GM21423 (cell line): ENCODE data around the gene UBE2J2.
"Not testable (repeated sequence)": the region's sequence is repeated elsewhere in the genome, so short reads cannot be mapped to it uniquely, and the experiment has no call there.

Experiments used
- ATAC-seq: cut with Tn5 transposase; IDR thresholded peaks from one replicate; pipeline ENCODE4 v1.9.1; 2021; ENCODE audit warnings: mild to moderate bottlenecking, moderate library complexity; ENCODE audit not compliant: unreplicated experiment

The UBE2J2 gene

DNA sequence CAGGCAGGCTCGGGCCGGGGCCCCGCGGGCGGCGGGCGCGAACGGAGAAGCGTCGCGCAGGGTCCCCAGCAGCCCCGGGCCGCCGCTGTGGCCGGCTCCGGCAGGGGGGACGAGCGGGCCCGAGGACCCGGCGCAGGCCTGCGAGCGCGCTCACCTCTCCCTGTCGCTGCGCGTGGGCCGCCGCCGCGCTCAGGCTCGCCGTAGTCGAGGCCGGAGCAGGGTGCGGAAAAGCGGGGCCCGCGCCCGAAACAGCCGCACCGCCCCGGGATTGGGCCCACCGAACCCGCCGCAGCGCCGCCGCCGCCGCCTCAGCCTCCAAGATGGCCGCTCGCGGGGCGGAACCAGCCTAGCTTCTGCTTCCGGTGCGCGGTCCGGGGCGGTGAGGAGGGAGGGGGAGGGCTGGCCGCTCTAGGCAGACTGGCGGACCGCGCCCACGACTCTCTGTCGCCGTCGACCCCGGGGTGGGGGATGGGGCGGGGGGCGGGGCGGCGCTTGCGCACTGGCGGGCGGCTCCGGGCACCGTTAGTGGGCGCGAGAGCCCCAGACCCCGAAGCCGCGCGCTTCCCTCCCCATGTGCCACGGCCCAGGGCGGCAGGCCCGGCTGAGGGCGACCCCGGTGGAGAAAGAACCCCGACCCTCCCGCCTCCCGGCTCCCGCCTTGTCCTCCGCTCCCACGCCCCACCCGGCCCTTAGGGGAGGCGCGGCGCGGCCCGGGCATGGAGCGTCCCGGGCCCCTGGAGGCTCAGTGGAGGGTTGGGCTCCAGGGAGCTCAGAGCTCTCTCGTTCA lies at the start of gene UBE2J2:
Gene UBE2J2, minus strand, starts transcription at position 343 of the 787 bp plus-strand sequence. CDS start 5,862 bp downstream, outside the sequence.
- ATAC-seq: peak; percentile 90

DNA sequence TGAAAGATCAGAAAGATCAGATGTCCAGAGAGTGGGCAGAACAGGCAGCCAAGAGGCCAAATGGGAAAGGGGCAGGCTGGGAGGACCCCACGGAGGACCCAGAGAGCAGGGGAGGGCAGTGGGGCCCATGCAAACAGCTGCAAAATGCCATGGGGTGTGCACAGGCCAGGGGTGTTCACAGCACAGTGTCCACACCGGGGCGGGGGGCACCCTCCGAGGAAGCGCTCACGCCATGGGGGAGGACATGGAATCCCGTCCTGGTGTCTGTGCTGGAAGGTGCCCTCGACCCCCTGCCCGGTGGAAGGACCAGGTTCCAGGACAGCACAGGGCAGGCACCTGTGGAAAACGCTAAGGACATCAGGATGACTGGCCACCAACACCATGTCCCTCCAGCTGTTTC lies 49.3 kb upstream of the UBE2J2 start:
- ATAC-seq: no peak

DNA sequence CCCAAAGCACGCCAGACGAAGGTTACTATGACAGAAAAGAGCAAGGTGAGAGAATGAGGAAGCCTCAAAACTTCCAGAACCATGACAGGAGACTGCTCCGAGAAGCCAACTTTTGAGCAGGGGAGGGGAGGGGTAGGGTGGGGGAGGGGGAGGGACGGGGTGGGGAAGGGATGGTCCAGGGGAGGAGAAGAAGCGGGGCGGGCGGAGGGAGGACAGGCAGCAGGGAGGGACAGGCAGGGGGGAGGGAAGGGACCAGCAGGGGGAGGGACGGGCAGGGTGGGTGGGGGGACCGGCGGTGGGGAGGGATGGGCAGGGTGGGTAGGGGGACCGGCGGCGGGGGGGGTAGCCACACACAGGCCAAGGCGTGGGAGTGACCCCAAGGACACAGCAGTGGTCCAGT lies 48.8 kb upstream of the UBE2J2 start:
- ATAC-seq: no peak

- ATAC-seq: no peak
Observed at GRCh38 chr1:1321477-1321876, 47.8 kb upstream of the UBE2J2 start.

GRCh38 chr1:1320666-1321448 lies 47.2 kb upstream of the UBE2J2 start:
- no peak for ATAC-seq

DNA sequence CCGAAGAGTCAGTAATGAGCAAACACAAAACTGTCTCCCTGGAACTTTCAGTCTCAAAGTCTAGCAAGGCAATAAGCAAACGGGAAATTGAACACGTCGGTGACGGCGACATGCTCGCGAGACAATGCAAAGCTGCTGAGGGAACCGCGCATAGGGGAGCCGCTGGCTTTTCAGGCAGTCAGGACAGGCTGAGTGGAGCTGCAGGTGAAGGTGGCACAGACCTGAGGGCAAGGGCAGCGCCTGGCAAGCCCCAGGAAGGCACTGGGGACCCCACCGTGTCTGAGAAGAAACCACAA lies 45.9 kb upstream of the UBE2J2 start:
- ATAC-seq: no peak

- no peak for ATAC-seq
Observed at GRCh38 chr1:1318777-1319645, 45.4 kb upstream of the UBE2J2 start.

- no peak for ATAC-seq
Observed at GRCh38 chr1:1318131-1318652, 44.5 kb upstream of the UBE2J2 start.

- ATAC-seq: no peak
Observed at GRCh38 chr1:1317420-1317819, 43.8 kb upstream of the UBE2J2 start.

DNA sequence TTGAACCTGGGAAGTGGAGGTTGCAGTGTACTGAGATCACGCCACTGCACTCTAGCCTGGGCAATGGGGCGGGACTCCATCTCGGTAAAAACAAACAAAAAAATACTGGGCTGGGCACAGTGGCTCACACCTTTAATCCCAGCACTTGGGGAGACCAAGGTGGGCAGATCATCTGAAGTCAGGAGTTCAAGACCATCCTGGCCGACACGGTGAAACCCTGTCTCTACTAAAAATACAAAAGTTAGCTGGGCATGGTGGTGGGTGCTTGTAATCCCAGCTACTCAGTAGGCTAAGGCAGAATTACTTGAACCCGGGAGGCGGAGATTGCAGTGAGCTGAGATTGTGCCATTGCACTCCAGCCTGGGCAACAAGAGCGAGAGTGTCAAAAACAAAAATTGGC lies 42.5 kb upstream of the UBE2J2 start:
- ATAC-seq: not testable (repeated sequence)

- no peak for ATAC-seq
Observed at GRCh38 chr1:1315435-1315954, 41.8 kb upstream of the UBE2J2 start.

DNA sequence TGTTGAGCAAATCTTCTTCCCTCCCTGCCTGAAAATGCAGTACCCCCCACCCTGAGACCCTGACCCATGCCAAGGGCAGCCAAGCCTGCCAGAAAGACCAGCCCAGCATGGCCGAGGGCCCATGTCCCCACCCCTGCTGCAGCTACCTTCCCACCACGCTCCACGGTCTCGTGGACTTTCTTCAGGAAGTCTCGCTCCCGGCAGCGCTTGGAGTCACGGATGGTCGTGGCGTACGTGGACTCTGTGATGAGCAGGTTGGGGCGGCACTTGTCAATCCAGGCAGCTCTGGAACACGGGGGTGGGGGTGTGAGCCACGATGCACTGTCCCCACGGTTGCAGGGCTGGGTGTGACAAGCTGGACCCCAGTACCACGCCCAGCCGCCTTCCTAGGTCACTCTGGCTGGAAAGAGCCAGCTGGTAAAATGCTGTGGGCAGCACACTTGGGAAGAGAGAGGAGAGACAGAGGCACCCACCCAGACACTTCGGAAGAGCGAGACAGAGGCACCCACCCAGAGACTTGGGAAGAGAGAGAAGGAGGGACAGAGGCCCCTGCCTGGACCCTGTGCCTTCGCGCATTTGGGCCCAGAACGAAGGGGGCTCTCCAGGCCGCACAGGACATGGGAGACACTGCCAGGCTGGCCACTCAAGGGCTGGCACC lies 41.2 kb upstream of the UBE2J2 start:
- ATAC-seq: no peak

DNA sequence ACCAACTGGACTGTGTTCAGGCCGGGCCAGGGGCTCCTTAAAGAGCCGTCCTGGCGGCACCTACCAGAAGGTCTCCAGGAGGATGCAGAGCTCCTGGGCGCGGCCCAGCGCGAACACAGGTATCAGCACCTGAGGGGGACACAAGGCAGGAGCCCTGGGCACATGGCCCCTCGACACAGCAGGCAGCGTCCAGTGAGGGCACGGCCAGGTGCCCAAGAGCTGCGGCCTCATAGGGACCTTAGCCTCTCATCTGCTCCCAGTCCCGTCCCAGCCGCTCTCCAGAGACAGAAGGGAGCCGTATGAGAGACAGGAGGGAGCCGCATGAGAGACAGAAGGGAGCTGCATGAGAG lies 40.6 kb upstream of the UBE2J2 start:
- ATAC-seq: no peak

GRCh38 chr1:1313500-1314236 lies 40.0 kb upstream of the UBE2J2 start:
- ATAC-seq: no peak

- no peak for ATAC-seq
Observed at GRCh38 chr1:1312450-1313314, 39.0 kb upstream of the UBE2J2 start.

DNA sequence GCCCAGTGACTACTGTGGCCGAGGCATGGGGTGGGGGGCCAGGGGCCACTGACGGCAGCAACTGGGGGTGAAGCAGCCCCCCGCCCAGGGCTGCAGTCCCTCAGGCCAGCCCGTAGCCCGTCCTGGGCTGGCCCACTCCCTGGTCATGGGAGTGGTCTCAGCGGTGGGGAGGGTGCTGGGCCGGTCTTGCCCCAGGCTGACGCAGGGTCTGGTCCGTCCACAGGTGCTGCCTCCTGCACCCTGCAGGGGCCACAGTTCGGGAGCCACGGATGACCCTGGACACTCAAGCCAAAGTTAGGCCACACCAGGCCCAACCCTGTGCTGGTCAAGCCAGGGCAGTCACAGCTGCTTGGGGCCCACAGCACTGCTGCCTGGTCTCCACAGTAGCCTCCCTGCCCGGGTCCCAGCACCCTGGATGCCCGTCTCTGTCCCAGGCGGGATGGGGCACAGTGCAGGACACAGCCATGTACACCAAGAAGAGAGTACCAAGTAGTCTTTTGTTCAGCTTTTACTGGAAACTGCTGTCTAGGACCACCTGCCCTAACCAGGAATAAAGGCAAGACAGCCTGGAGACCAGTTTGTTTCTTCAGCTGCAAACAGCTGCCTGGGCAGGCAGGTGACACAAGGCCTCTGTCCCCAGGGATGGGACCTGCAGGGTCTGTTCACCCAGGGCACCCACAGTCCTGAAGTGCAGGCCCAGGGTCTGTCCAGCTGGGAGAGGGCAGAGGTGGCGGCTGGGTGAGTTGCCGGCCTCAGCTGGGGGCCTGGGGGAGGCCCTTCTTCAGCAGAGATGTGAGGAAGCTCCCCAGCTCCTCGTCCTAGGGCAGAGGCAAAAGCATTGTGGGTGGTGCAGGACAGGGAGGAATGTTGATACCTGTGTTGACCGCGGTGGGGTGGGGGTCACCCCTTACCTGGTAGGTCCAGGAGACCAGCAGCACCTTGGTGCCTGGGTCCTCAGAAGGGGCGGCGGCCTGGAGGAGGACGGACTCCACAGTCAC lies 37.8 kb upstream of the UBE2J2 start:
- ATAC-seq: no peak

GRCh38 chr1:1310476-1311053 lies 36.9 kb upstream of the UBE2J2 start:
- ATAC-seq: no peak

GRCh38 chr1:1310109-1310385 lies 36.4 kb upstream of the UBE2J2 start:
- no peak for ATAC-seq
